Measurements from ENCODE around the gene EFCAB6.

EFCAB6 gene

DNA sequence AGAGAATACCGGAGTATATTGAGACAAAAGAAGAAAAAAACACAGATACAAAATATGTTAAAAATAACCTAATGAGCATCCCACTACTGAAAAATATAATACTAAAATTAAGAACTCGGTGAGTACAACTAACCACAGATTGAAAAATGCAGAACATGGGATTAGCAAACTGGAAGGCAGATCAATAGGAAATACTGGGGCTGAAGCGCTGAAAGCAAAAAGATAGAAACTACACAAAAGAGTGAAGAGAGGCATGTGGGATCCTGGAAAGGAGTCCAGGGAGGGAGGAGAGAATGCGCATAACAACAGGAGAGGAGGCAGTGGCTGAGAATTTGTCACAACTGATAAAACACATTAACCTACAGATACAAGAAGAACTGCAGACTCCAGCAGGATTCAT, 159.3 kb downstream of the EFCAB6 start:
- Mint-ChIP-seq H3K4me3 (no peak overlapping the region), H3K4me1 (no peaks in the 10 kb centered on the region), H3K36me3 (ENCODE audit: low read depth) (peaks cover 44% of the 10 kb centered on the region), H3K27ac (no peak overlapping the region), H3K27me3 (ENCODE audit: low read depth) (no peaks in the 10 kb centered on the region), H3K9me3 (peaks cover 38% of the 10 kb centered on the region)
- TF ChIP-seq, protein P1, sequence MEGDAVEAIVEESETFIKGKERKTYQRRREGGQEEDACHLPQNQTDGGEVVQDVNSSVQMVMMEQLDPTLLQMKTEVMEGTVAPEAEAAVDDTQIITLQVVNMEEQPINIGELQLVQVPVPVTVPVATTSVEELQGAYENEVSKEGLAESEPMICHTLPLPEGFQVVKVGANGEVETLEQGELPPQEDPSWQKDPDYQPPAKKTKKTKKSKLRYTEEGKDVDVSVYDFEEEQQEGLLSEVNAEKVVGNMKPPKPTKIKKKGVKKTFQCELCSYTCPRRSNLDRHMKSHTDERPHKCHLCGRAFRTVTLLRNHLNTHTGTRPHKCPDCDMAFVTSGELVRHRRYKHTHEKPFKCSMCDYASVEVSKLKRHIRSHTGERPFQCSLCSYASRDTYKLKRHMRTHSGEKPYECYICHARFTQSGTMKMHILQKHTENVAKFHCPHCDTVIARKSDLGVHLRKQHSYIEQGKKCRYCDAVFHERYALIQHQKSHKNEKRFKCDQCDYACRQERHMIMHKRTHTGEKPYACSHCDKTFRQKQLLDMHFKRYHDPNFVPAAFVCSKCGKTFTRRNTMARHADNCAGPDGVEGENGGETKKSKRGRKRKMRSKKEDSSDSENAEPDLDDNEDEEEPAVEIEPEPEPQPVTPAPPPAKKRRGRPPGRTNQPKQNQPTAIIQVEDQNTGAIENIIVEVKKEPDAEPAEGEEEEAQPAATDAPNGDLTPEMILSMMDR (IDR thresholded peaks at IDR 0.05; ENCODE audit: unreplicated experiment in 3 of 3) = no peak

- Mint-ChIP-seq H3K36me3 (ENCODE audit: low read depth) (peaks cover 7% of the 10 kb centered on the region), H3K27ac (no peak overlapping the region), H3K27me3 (ENCODE audit: low read depth) (no peaks in the 10 kb centered on the region), H3K9me3 (peaks cover 16% of the 10 kb centered on the region), H3K4me3 (no peak overlapping the region), H3K4me1 (no peaks in the 10 kb centered on the region)
- TF ChIP-seq, protein P1 (IDR thresholded peaks at IDR 0.05; ENCODE audit: unreplicated experiment in 3 of 3) = no peak
These were observed 168.7 kb downstream of the EFCAB6 start for GRCh38 chr22:43643387-43643786.

DNA sequence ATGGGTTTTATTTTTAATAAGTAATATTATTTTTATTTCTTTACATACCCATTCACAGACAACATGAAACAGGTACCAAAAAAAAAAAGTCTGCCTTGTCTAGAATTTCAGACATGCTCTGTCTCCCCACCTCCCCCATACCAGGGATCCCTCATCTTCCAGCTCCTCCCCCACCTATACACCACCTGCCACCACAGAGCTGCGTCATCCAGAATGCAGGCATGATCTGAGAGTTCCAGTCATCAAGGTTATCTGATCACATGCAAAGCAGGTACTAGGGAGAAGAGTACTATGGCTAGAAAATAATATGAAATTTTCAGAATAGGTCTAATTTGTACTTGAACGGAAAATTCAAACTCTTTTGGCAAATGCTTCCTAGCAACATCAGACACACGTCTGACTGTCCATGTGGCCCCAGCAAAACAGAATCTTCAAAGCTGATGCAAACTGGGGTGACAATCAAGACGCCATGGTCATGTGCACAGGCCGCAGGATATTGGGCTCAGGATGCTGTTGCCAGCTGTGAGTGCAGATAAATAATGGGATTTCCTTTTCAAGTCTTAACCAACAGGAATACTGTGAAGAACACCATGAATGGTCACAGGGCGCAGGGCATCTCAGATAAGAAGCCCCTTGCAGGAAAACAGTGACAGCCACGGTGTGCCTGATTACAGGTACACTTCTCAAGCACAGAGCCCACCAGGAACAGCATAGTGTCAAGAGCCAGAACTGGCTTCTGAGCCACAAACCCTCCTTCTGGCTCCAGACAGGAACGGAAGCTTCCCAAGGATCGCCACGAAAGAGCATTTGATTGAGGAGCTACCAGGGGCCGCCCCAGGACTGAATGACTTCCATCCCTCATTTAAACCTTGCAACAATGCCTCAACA, 169.5 kb downstream of the EFCAB6 start:
- Mint-ChIP-seq H3K4me3 (no peak overlapping the region), H3K27me3 (ENCODE audit: low read depth) (no peaks in the 10 kb centered on the region), H3K36me3 (ENCODE audit: low read depth) (peaks cover 12% of the 10 kb centered on the region), H3K4me1 (no peaks in the 10 kb centered on the region), H3K9me3 (peaks cover 23% of the 10 kb centered on the region), H3K27ac (no peak overlapping the region)
- TF ChIP-seq, protein P1 (IDR thresholded peaks at IDR 0.05; ENCODE audit: unreplicated experiment in 3 of 3) = no peak

- peaks cover 23% of the 10 kb centered on the region for H3K9me3 Mint-ChIP-seq
- H3K36me3 Mint-ChIP-seq (ENCODE audit: low read depth) = peaks cover 12% of the 10 kb centered on the region
- H3K27me3 Mint-ChIP-seq (ENCODE audit: low read depth) = peaks cover 3% of the 10 kb centered on the region
- H3K27ac Mint-ChIP-seq = no peak overlapping the region
- no peaks in the 10 kb centered on the region for H3K4me1 Mint-ChIP-seq
- TF ChIP-seq, protein P1 (IDR thresholded peaks at IDR 0.05; ENCODE audit: unreplicated experiment in 3 of 3) = no peak
- H3K4me3 Mint-ChIP-seq = no peak overlapping the region
These were observed 172.7 kb downstream of the EFCAB6 start for GRCh38 chr22:43639228-43639948.

GRCh38 chr22:43637275-43638260, 174.5 kb downstream of the EFCAB6 start:
- Mint-ChIP-seq H3K9me3 (peaks cover 23% of the 10 kb centered on the region), H3K4me1 (no peaks in the 10 kb centered on the region), H3K4me3 (no peak overlapping the region), H3K27me3 (ENCODE audit: low read depth) (peaks cover 6% of the 10 kb centered on the region), H3K27ac (no peak overlapping the region), H3K36me3 (ENCODE audit: low read depth) (peaks cover 14% of the 10 kb centered on the region)
- TF ChIP-seq, protein P1 (IDR thresholded peaks at IDR 0.05; ENCODE audit: unreplicated experiment in 3 of 3) = no peak
